AG04449 (cell line): Measurements from ENCODE around the gene ITGAL.

Experiments used
- CTCF ChIA-PET: fragments of 350-600 bp; formaldehyde crosslinking; extraction: SDS; loops from one replicate; lab custom pipeline; 2021; ENCODE audit warnings: antibody characterized with exemption; lab: Yijun Ruan, JAX
- POLR2A ChIA-PET: fragments of 400-600, 350-600 bp; formaldehyde crosslinking; extraction: SDS; loops from one replicate; lab custom pipeline; 2020; ENCODE audit warnings: antibody characterized with exemption, inconsistent platforms; lab: Yijun Ruan, JAX
- DNase-seq: peaks from one replicate; pipeline ENCODE4 v3.0.0-alpha.2; 2010; ENCODE audit warnings: low read depth, low spot score
- H3K4me3 ChIP-seq: 2 replicates; pipeline ENCODE4 v1.5.1; 2011; ENCODE audit warnings: low read depth, mild to moderate bottlenecking, control low read depth, low read length
- CTCF ChIP-seq: IDR thresholded peaks from one replicate; pipeline ENCODE4 v1.5.1; 2011; ENCODE audit warnings: mild to moderate bottlenecking, moderate library complexity, low read length, control low read depth, inconsistent platforms; ENCODE audit not compliant: insufficient read depth; ENCODE audit errors: missing control alignments

ITGAL gene

GRCh38 chr16:30493941-30494488 is 21.5 kb downstream of the ITGAL start:
- no peak for TF ChIP-seq CTCF
- ChIA-PET POLR2A (no interaction called here), CTCF (interaction anchor here (0.9 to 1.2 kb wide), 3 partner anchors 11 to 21 kb away, joined by 3 to 4 read pairs (median 3); no protein-coding TSS in a partner anchor)
- no peak for DNase-seq
- H3K4me3 ChIP-seq = no peak overlapping the region

- TF ChIP-seq CTCF = no peak
- H3K4me3 ChIP-seq = no peak overlapping the region
- ChIA-PET CTCF (interaction anchor here (1.0 to 1.5 kb wide), 3 partner anchors 10 to 65 kb away, joined by 3 read pairs; partner anchors contain the start of gene DCTPP1), POLR2A (no interaction called here)
- no peak for DNase-seq
Measured at GRCh38 chr16:30494709-30495108, 22.2 kb downstream of the ITGAL start.

- H3K4me3 ChIP-seq = no peak overlapping the region
- DNase-seq = no peak
- no peak for TF ChIP-seq CTCF
- ChIA-PET CTCF (interaction anchor here (1.0 kb wide), 1 partner anchor 50 kb away, joined by 7 read pairs; no protein-coding TSS in a partner anchor), POLR2A (no interaction called here)
Measured at GRCh38 chr16:30499284-30499683, 26.7 kb downstream of the ITGAL start.

GRCh38 chr16:30503403-30504296 is 31.1 kb downstream of the ITGAL start:
- ChIA-PET CTCF (no interaction called here), POLR2A (no interaction called here)
- no peak for DNase-seq
- no peak overlapping the region for H3K4me3 ChIP-seq
- no peak for TF ChIP-seq CTCF

- CTCF ChIA-PET = no interaction called here
- no peak for TF ChIP-seq CTCF
Measured at GRCh38 chr16:30509081-30509765, 36.7 kb downstream of the ITGAL start.

GRCh38 chr16:30510376-30510938 is 37.9 kb downstream of the ITGAL start:
- ChIA-PET POLR2A (interaction anchor here (0.6 kb wide), 1 partner anchor 13 kb away, joined by 3 read pairs; no protein-coding TSS in a partner anchor), CTCF (interaction anchor here (0.8 kb wide), 1 partner anchor 12 kb away, joined by 3 read pairs; no protein-coding TSS in a partner anchor)

More at GRCh38 chr16:30509081-30509765, 36.7 kb downstream of the ITGAL start:
- no peak overlapping the region for H3K4me3 ChIP-seq
- no peak for DNase-seq
- POLR2A ChIA-PET = no interaction called here

More at GRCh38 chr16:30510376-30510938, 37.9 kb downstream of the ITGAL start:
- DNase-seq = no peak
- no peak overlapping the region for H3K4me3 ChIP-seq
- TF ChIP-seq CTCF = no peak
